ENCODE results near the gene MORN1. TPM values are rescaled to one million over a fixed set of nuclear protein-coding genes. Genes with fewer than 3 reads are reported as not detected.
A peak's percentile ranks its signal among the peaks of the same experiment; 100 is the strongest.

MORN1 gene
- total and polyA plus RNA-seq, 2 of the 8 experiments (the other 6 are each of a cell fraction or from before 2014, with no cell fraction given) = 5.0 to 9.1 TPM

DNA sequence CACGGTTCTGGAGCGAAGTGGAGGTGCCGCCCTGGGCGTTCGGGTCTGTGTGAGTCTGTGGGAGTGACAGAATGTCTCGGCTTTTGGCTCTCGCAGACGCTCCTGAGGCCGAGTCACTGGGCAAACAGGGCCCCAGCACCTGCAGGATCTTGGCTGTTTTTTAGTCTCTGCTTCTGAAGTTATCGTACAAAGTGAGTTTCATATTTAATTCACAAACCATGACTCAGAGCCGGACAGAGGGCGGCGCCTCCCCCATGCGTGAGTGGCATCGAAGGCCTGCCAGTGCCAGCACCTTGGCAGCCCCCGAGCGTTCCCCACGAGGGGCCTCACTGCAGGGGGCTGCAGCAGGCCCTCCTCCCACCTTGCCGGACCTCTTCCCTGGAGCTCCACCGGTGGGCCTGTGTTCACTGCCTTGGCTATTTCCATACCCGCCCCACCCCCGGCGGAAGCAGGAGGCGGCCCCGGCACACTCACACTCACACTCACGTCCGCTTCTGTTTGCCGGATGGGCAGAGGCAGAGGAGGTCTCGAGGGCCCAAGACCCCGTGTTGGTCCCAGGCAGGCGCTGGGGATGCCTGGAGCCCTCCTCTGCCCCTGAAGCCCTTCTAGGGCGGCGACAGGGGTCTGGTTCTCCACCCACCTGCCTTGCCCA lies 56.3 kb downstream of the MORN1 start:
- Histone ChIP-seq H3K27me3 (replicated peaks in 1 of 4; ENCODE audit: control insufficient read depth in 3 of 4, extremely low read depth in 1 of 4, insufficient read depth in 3 of 4, low read length in 3 of 4) (no peaks in the 10 kb centered on the region), H3K4me2 (ENCODE audit: insufficient read depth in 1 of 2, low read depth in 2 of 2, low read length in 2 of 2) (no peak overlapping the region), H3K23me2 (ENCODE audit: low read depth, low read length) (no peaks in the 10 kb centered on the region), H2BK5ac (ENCODE audit: low read depth, low read length) (no peak overlapping the region), H3K4me1 (replicated peaks in 1 of 4; ENCODE audit: control insufficient read depth in 3 of 4, insufficient read depth in 4 of 4, low read length in 3 of 4) (no peaks in the 10 kb centered on the region), H3K23ac (ENCODE audit: insufficient read length) (no peak overlapping the region), H3K27ac (ENCODE audit: low read depth, low read length) (no peak overlapping the region), H2BK120ac (replicated peaks; ENCODE audit: low read depth, low read length) (no peak overlapping the region), H2AFZ (ENCODE audit: low read length) (no peak overlapping the region), H4K20me1 (replicated peaks in 1 of 2; ENCODE audit: control insufficient read depth in 1 of 2, insufficient read depth in 2 of 2, low read length in 2 of 2) (no peaks in the 10 kb centered on the region), H3K79me1 (ENCODE audit: low read depth, low read length) (no peaks in the 10 kb centered on the region), H3K79me2 (ENCODE audit: control insufficient read depth in 1 of 2, insufficient read depth in 2 of 2, low read length in 2 of 2) (no peaks in the 10 kb centered on the region), H2BK12ac (ENCODE audit: low read depth, low read length) (no peak overlapping the region), H3K4me3 (ENCODE audit: extremely low read depth in 1 of 4, insufficient read depth in 2 of 4, low read depth in 3 of 4, low read length in 4 of 4) (no peak overlapping the region), H3K4ac (replicated peaks; ENCODE audit: insufficient read length, low read depth, low read length) (no peak overlapping the region), H3K56ac (replicated peaks; ENCODE audit: insufficient read length, low read depth, low read length) (no peak overlapping the region), H4K8ac (ENCODE audit: extremely low read depth, insufficient read depth, low read length) (0 out of 2 replicates have a peak overlapping the region, but pooled peaks have one; percentile 28), H3K18ac (ENCODE audit: extremely low read depth, low read length) (no peak overlapping the region), H2BK20ac (ENCODE audit: low read length) (no peak overlapping the region), H3K9ac (replicated peaks in 1 of 4; ENCODE audit: extremely low read depth in 1 of 4, low read depth in 3 of 4, low read length in 3 of 4) (no peak overlapping the region), H3K36me3 (ENCODE audit: control insufficient read depth in 2 of 4, insufficient read depth in 4 of 4, low read length in 3 of 4) (no peaks in the 10 kb centered on the region), H3K9me3 (ENCODE audit: insufficient read depth in 2 of 2, low read depth in 1 of 2, low read length in 1 of 2) (peaks cover 9 to 24% of the 10 kb centered on the region in 2 experiments; a peak in 3 of 4 replicates), H2BK15ac (ENCODE audit: low read length) (no peak overlapping the region), H4K91ac (replicated peaks; ENCODE audit: insufficient read length, low read length) (no peak overlapping the region), H4K5ac (ENCODE audit: insufficient read length, low read depth, low read length) (no peak overlapping the region), H3K14ac (ENCODE audit: insufficient read length) (no peak overlapping the region), H2AK5ac (ENCODE audit: low read depth, low read length) (no peak overlapping the region)
- CTCF ChIA-PET (ENCODE audit: partially characterized antibody) = interaction anchor here (0.8 to 2.5 kb wide), 8 partner anchors 9 to 161 kb away, joined by 3 to 8 read pairs (median 4); no protein-coding TSS in a partner anchor
- peak; percentile 66 for TF ChIP-seq ASH2L (IDR thresholded peaks at IDR 0.05; ENCODE audit: low read length)
- no peak for TF ChIP-seq GABPA (IDR thresholded peaks at IDR 0.05; ENCODE audit: borderline replicate concordance, insufficient read depth, low read length)
- WGBS, 2 experiments (ENCODE audit: extremely low coverage in 1 of 2, insufficient coverage in 1 of 2, insufficient read length in 1 of 2, insufficient replicate concordance in 2 of 2, low coverage in 1 of 2, low lambda C conversion rate in 2 of 2, missing lambda C conversion rate in 1 of 2) = 92% methylated on average over 29 of the region's 33 CpGs; no CpG with 5 or more reads in 1 of the 2 experiments
- DNase-seq (ENCODE audit: low read depth in 1 of 2, low spot score in 2 of 2) (no peak), FAIRE-seq (no peak)
- POLR2A ChIA-PET (ENCODE audit: partially characterized antibody) = interaction anchor here (1.6 kb wide), 1 partner anchor 140 kb away, joined by 3 read pairs; no protein-coding TSS in a partner anchor

All from H1 (cell line).